A549 (cell line): ENCODE results near the gene SUGCT.

ENCODE experiments used
- CBX2 ChIP-seq: fragments of 200-600 bp; sonication (generic); IDR thresholded peaks from 2 replicates; pipeline ENCODE4 v1.6.1; 2016; ENCODE audit warnings: low read depth, mild to moderate bottlenecking, borderline replicate concordance
- CTCF ChIP-seq: fragments of >200 bp; sonication (Bioruptor Twin); formaldehyde crosslinking; IDR thresholded peaks from 3 replicates; pipeline ENCODE4 v1.5.1; 2016
- EHMT2 ChIP-seq: fragments of 200-600 bp; sonication (generic); IDR thresholded peaks from 2 replicates; pipeline ENCODE4 v1.6.1; 2016; ENCODE audit warnings: antibody characterized with exemption, low read depth, mild to moderate bottlenecking, moderate library complexity
- FOSB ChIP-seq: fragments of 250-450 bp; sonication (Bioruptor Pico); IDR thresholded peaks from 2 replicates; pipeline ENCODE4 v1.5.0; 2020; ENCODE audit warnings: mild to moderate bottlenecking, moderate library complexity
- HOXB5 ChIP-seq: fragments of 250-450 bp; sonication (Bioruptor Pico); IDR thresholded peaks from 2 replicates; pipeline ENCODE4 v1.5.0; 2020; ENCODE audit warnings: mild to moderate bottlenecking, moderate library complexity
- ZC3H11A ChIP-seq: fragments of 450-650 bp; IDR thresholded peaks from 2 replicates; pipeline ENCODE4 v1.6.1; 2014; ENCODE audit warnings: antibody characterized with exemption, mild to moderate bottlenecking

- TF ChIP-seq CTCF (no peak), ZC3H11A (no peak), CBX2 (no peak), FOSB (CRISPR knock-in tag) (no peak), EHMT2 (no peak), HOXB5 (CRISPR knock-in tag) (no peak)
Observed at GRCh38 chr7:40425696-40426095, 290.9 kb downstream of the SUGCT start.
